Placental pericyte (primary cell): ENCODE measurements around the gene CYP27B1. TPM values are rescaled to one million over a fixed set of nuclear protein-coding genes. Genes with fewer than 3 reads are reported as not detected.

Experiments used
- small RNA-seq: library from RNA; depleted of rRNA; stranded (forward); fragments of <200 nt; gene quantifications from one replicate; pipeline ENCODE3, GENCODE V24; 2012; ENCODE audit warnings: low replicate concordance
- total RNA-seq: library from RNA; depleted of rRNA; stranded (reverse); fragments of >200 nt; gene quantifications from 2 replicates; pipeline ENCODE4 v1.2.3, GENCODE V29; 2012

The CYP27B1 gene
- total RNA-seq = 1.1 and 2.3 TPM in 2 replicates

GRCh38 chr12:57766464-57767304 is at the start of gene CYP27B1:
CYP27B1 (minus strand) TSS chr12:57767078; CDS start chr12:57767041, 37 bp downstream.

GRCh38 chr12:57782608-57783465 is 16.0 kb upstream of the CYP27B1 start, which contains the start of gene TSFM:
TSFM (plus strand) TSS chr12:57782787; CDS start chr12:57782802, 15 bp downstream.

GRCh38 chr12:57772429-57773322 is 5.8 kb upstream of the CYP27B1 start, which contains the start of gene EEF1AKMT3:
EEF1AKMT3 (plus strand) TSS chr12:57772614; CDS start chr12:57772725, 111 bp downstream.

DNA sequence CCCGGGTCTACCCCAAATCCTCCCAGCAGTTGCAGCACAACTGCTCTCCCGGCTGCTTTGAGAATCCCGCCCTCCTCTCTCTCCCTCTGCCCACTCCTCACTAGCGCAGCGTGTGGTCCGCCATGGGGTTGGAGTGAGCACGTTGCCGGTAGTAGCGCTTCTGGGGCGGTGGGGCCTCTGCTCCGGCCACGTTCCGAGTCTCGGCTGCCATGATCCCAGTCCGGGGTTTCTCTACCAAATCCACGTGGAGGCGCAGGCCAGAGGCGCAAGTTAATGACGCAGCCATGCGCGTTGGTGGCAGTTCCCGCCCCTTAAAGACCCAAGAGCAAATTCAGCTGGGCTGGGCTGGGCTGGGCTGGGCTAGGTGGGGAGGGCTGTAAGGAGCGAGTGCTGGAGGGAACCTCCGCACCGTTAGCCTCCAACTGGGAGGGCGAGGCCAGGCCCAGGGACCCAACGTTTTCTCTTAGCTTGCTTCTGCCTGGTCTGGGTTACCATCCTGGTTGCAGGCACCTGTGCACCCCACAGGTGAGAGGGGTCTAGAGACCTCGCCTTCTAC is 5.1 kb upstream of the CYP27B1 start, which contains the start of gene METTL1:
Gene METTL1 (minus strand): TSS at position 233 of the 556 bp plus-strand sequence. CDS start 22 bp downstream, at position 211.

DNA sequence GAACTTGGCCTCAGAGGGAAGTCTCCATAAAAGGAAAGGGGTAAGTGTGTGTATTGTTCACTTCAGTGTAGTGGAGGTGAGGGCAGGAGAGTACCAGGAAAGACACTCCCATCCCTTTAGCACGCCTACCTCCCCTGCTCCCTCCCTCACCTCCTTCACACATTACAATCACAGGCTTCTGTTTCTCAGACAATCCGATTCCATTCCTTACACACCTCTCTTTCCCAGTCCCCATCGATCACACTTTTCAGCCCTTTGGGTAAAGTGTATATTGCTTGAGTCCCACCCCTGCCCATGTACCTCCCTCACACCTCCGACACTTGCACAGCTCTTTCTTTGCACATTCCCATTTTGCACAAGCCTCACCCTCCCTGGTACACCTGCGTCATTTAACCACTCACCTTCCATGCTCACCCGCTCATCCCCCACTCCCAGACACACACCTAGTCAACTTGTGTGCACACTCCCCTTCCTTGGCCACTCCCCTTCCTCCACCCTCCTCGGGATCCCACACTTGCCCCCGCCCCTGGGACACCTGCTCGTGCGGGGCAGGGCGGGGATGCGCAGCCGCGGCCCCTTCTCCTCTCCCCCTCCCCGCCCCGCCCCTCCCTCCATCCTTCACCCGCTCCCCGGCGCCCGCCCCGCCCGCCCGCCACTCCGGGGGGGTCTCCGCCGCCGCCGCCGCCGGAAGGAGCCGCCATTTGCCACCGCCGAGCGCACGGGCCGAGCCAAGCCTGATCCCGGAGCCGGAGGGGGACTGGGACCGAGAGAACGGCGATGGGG is 12.3 kb downstream of the CYP27B1 start, which contains the start of gene MARCHF9:
Gene MARCHF9 (plus strand): TSS at position 693 of the 783 bp plus-strand sequence. CDS start 426 bp downstream, outside the sequence.

GRCh38 chr12:57751788-57752667 is 14.8 kb downstream of the CYP27B1 start, which contains the start of gene CDK4:
CDK4 (minus strand) TSS chr12:57752310; CDS start chr12:57751717, 593 bp downstream.

GRCh38 chr12:57744777-57745484 is 21.9 kb downstream of the CYP27B1 start, which contains the start of gene TSPAN31:
TSPAN31 (plus strand) TSS chr12:57745039; CDS start chr12:57745155, 116 bp downstream.

GRCh38 chr12:57738661-57739237 is 28.1 kb downstream of the CYP27B1 start, which contains the start of gene AGAP2:
AGAP2 (minus strand) TSS chr12:57738742; CDS start chr12:57738246, 496 bp downstream.

Small RNA genes lying within 50 kb of the gene (small RNA-seq; reads per million reads assigned to genes)
- gene RNU6-1083P = not detected

Other genes starting within 250 kb of the CYP27B1 start
- 12.7 and 433 TPM in 2 replicates for gene DDIT3, start 246.6 kb downstream of the CYP27B1 start, total RNA-seq
- gene MBD6, start 244.3 kb downstream of the CYP27B1 start, total RNA-seq = 7.0 and 12.5 TPM in 2 replicates
- gene DCTN2, start 219.9 kb downstream of the CYP27B1 start, total RNA-seq = 106 and 107 TPM in 2 replicates
- under 0.01 and 0.14 TPM in 2 replicates for gene KIF5A, start 217.0 kb downstream of the CYP27B1 start, total RNA-seq
- gene PIP4K2C, start 175.9 kb downstream of the CYP27B1 start, total RNA-seq = 30.6 and 31.4 TPM in 2 replicates
- gene DTX3, start 162.3 kb downstream of the CYP27B1 start, total RNA-seq = 21.2 and 22.5 TPM in 2 replicates
- gene ARHGEF25, start 155.6 kb downstream of the CYP27B1 start, total RNA-seq = 9.0 and 9.8 TPM in 2 replicates
- gene B4GALNT1, start 133.9 kb downstream of the CYP27B1 start, total RNA-seq = 2.8 and 5.3 TPM in 2 replicates
- 113 and 651 TPM in 2 replicates for gene OS9, start 72.9 kb downstream of the CYP27B1 start, total RNA-seq
- 0.22 and 0.29 TPM in 2 replicates for gene AGAP2, start 28.3 kb downstream of the CYP27B1 start, total RNA-seq
- gene TSPAN31, start 22.0 kb downstream of the CYP27B1 start, total RNA-seq = 34.6 and 44.8 TPM in 2 replicates
- gene CDK4, start 14.8 kb downstream of the CYP27B1 start, total RNA-seq = 301 and 304 TPM in 2 replicates
- 1.6 and 5.3 TPM in 2 replicates for gene MARCHF9, start 12.0 kb downstream of the CYP27B1 start, total RNA-seq
- 12.5 and 12.7 TPM in 2 replicates for gene METTL1, start 5.0 kb upstream of the CYP27B1 start, total RNA-seq
- 8.9 and 9.4 TPM in 2 replicates for gene EEF1AKMT3, start 5.5 kb upstream of the CYP27B1 start, total RNA-seq
- 18.2 and 19.5 TPM in 2 replicates for gene TSFM, start 15.7 kb upstream of the CYP27B1 start, total RNA-seq
- gene AVIL, start 51.7 kb upstream of the CYP27B1 start, total RNA-seq = 1.3 and 3.1 TPM in 2 replicates
- gene CTDSP2, start 79.7 kb upstream of the CYP27B1 start, total RNA-seq = 102 and 186 TPM in 2 replicates
- 0.66 and 5.9 TPM in 2 replicates for gene ATP23, start 174.5 kb upstream of the CYP27B1 start, total RNA-seq